ENCODE data around the gene IRF4. TPM values are rescaled to one million over a fixed set of nuclear protein-coding genes. Genes with fewer than 3 reads are reported as not detected.

The IRF4 gene
- total and polyA plus RNA-seq, 3 donors from 2014 or later = 1.8 to 7.4 (median 3.7) TPM

DNA sequence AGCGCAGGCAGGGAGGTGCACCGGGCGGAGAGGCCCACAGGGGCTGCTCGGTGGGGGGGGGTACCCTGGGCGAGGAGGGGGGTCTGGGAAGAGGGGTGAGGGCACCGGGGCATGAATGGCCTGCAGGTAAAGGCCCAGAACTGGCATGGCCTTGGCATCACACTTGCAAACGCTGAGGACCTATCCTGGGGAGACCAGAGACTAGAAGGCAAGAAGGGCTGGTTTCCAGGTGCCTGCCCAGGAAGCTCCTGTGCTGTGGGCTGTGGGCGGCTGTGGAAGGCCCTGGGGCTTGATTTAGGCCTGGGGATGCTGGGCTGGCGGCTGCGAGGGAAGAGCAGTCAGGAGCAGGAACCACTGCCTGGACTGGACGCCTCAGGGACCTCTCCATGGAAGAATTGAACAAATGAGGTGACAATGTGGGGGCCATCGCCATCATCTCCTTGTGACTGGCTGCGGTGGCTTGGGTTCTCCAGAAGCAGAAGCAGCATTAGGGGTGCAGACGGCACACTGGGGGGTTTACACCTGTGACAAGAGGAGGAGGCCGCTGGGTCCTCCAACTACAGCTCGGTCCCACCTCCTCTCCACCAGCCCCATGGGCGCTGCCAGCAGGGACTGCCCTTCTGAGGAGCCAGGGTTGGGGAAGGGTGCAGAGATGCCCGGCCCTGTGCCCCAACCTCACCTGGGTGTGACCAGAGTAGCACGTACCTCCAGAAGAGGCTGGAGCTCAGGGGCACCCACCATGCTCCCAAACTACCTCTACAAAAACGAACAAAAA lies 32.1 kb upstream of the IRF4 start:
- Histone ChIP-seq H3K36me3 (ENCODE audit: low read depth, missing control alignments) (no peaks in the 10 kb centered on the region), H3K27me3 (no peaks in the 10 kb centered on the region), H3K4me1 (no peaks in the 10 kb centered on the region), H3K9me3 (no peaks in the 10 kb centered on the region), H3K4me3 (no peak overlapping the region), H3K27ac (no peak overlapping the region)
- DNase-seq = no peak
- TF ChIP-seq POLR2A (IDR thresholded peaks at IDR 0.05) = no peak
- TF ChIP-seq, protein P1, sequence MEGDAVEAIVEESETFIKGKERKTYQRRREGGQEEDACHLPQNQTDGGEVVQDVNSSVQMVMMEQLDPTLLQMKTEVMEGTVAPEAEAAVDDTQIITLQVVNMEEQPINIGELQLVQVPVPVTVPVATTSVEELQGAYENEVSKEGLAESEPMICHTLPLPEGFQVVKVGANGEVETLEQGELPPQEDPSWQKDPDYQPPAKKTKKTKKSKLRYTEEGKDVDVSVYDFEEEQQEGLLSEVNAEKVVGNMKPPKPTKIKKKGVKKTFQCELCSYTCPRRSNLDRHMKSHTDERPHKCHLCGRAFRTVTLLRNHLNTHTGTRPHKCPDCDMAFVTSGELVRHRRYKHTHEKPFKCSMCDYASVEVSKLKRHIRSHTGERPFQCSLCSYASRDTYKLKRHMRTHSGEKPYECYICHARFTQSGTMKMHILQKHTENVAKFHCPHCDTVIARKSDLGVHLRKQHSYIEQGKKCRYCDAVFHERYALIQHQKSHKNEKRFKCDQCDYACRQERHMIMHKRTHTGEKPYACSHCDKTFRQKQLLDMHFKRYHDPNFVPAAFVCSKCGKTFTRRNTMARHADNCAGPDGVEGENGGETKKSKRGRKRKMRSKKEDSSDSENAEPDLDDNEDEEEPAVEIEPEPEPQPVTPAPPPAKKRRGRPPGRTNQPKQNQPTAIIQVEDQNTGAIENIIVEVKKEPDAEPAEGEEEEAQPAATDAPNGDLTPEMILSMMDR (IDR thresholded peaks at IDR 0.05) = no peak
- intact Hi-C loops (cut with DNase I; ENCODE audit: low total_unique reads) = no loop called here
- WGBS, 2 donors = 78 to 86% methylated on average over 20 of the region's 20 CpGs

DNA sequence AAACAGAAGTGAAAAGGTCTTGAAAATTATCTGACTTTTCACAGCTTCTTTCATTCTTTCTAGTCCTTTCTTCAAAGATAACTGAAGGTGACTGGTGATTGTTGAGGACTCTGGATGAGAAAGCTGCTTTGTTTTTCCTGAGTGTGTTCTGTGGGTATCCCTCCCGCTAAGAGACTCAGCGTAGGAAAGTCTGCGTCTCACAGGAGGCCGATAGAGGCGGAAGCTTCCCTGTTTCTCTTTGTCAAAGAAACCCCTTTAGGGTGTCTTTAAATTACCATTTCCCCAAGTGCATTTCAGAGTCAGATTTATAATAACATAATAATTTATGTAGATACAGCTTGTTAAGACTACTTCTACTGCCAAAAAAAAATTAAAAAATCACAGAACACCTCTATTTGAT lies 31.2 kb upstream of the IRF4 start:
- no peak for TF ChIP-seq POLR2A (IDR thresholded peaks at IDR 0.05)
- TF ChIP-seq, protein P1 (IDR thresholded peaks at IDR 0.05) = no peak
- Histone ChIP-seq H3K4me1 (no peaks in the 10 kb centered on the region), H3K4me3 (no peak overlapping the region), H3K27ac (no peak overlapping the region), H3K27me3 (no peaks in the 10 kb centered on the region), H3K9me3 (no peaks in the 10 kb centered on the region), H3K36me3 (ENCODE audit: low read depth, missing control alignments) (no peaks in the 10 kb centered on the region)
- DNase-seq = no peak
- 80 to 83% methylated on average over 5 of the region's 5 CpGs for WGBS, 2 donors
- intact Hi-C loops (cut with DNase I; ENCODE audit: low total_unique reads) = no loop called here

DNA sequence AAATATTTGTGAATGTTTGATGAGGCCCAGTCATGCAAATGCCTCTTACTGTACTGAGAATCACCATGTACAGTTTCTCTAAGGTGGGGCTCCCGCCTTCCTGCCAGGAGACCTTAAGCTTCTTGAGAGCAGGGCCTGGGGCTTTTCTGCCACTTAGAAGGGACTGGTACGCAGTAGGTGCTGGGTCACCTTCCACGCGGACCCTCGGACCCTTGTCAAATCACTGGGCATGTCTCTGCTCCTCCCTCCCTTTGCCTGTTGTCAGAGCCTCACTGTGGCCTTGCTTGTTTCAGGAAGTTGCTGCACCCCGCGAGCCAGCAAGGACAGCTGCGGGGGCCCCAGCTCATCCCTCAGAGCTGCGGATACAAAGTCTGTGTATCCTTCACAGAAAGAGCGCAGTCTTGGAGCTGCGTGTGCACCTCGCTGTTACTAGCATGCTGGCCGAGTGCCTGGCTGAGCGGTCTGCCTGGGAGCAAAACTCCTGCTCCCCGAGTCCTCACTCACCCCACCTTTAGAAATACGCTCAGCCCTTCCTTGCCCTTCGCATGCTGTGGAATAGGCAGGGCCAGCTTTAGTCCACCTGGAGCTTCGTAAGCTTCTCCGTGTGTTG lies 30.7 kb upstream of the IRF4 start:
- no peaks in the 10 kb centered on the region for H3K4me1 ChIP-seq
- 65 to 72% methylated on average over 19 of the region's 19 CpGs for WGBS, 2 donors
- TF ChIP-seq, protein P1 (IDR thresholded peaks at IDR 0.05) = no peak
- no peak for TF ChIP-seq POLR2A (IDR thresholded peaks at IDR 0.05)
- no peaks in the 10 kb centered on the region for H3K36me3 ChIP-seq (ENCODE audit: low read depth, missing control alignments)
- DNase-seq = no peak
- intact Hi-C loops (cut with DNase I; ENCODE audit: low total_unique reads) = no loop called here
- no peak overlapping the region for H3K4me3 ChIP-seq
- H3K27ac ChIP-seq = no peak overlapping the region
- H3K27me3 ChIP-seq = no peaks in the 10 kb centered on the region
- H3K9me3 ChIP-seq = no peaks in the 10 kb centered on the region

DNA sequence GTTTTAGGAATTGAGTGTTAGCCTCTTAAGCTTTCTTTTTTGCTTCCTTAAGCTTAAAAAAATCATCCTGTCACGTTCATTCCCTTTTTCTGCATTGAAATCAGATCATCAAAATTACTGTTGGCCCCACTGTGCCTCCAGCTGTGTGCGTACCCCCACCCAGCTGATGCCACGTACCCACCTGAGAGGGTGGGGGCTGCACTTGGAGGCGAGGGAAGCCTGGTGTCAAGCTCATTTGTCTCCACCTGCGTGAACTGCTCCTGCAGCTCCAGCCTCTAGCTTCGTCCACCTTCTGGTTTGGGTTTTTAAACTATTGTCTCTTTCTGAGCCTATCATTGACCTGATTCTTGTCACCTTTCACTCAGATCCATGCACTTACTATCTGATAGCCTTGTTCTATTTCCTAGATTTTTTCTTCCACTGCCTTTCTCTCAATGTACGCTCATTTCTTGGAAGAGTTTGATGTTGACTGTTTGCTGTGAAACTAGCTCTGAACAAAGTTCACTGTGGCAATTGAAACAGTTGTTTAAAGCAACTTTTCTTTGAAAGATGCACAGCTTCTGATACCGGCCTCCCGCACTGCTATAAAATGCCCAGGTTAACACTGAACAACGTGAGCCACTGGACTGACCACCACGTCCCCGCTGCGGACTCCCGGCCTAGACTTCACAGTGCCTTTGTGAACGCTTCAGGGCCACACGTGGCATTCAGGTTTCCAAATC lies 30.0 kb upstream of the IRF4 start:
- TF ChIP-seq, protein P1 (IDR thresholded peaks at IDR 0.05) = no peak
- no peak for TF ChIP-seq POLR2A (IDR thresholded peaks at IDR 0.05)
- Histone ChIP-seq H3K4me1 (no peaks in the 10 kb centered on the region), H3K27ac (no peak overlapping the region), H3K9me3 (no peaks in the 10 kb centered on the region), H3K27me3 (no peaks in the 10 kb centered on the region), H3K4me3 (no peak overlapping the region), H3K36me3 (ENCODE audit: low read depth, missing control alignments) (no peaks in the 10 kb centered on the region)
- intact Hi-C loops (cut with DNase I; ENCODE audit: low total_unique reads) = no loop called here
- DNase-seq = no peak
- 82 to 84% methylated on average over 16 of the region's 16 CpGs for WGBS, 2 donors

All from testis (tissue), 3 donors.